A549 (cell line): Measurements from ENCODE around the gene COBL.

Experiments
- CEBPB ChIP-seq, 2 experiments: fragments of >200 bp in 1 of 2; sonication (Bioruptor Twin) in 1 of 2; formaldehyde crosslinking in 1 of 2; IDR thresholded peaks; 2 replicates each; pipeline ENCODE4 v1.6.1; 2012 to 2016
- CTCF ChIP-seq: fragments of >200 bp; sonication (Bioruptor Twin); formaldehyde crosslinking; IDR thresholded peaks from 3 replicates; pipeline ENCODE4 v1.5.1; 2016
- EP300 ChIP-seq, 2 experiments: fragments of >200 bp; sonication (Bioruptor Twin); formaldehyde crosslinking; IDR thresholded peaks; 2 replicates in 1 of 2; 3 replicates in 1 of 2; pipeline ENCODE4 v1.6.1; 2016 to 2017
- FOSB ChIP-seq: fragments of 250-450 bp; sonication (Bioruptor Pico); IDR thresholded peaks from 2 replicates; pipeline ENCODE4 v1.5.0; 2020; ENCODE audit warnings: mild to moderate bottlenecking, moderate library complexity
- HMGXB4 ChIP-seq: fragments of 250-450 bp; sonication (Bioruptor Pico); IDR thresholded peaks from 2 replicates; pipeline ENCODE4 v1.5.0; 2021; ENCODE audit warnings: mild to moderate bottlenecking, moderate library complexity, borderline replicate concordance
- JUNB ChIP-seq: fragments of >200 bp; sonication (Bioruptor Twin); formaldehyde crosslinking; IDR thresholded peaks from 2 replicates; pipeline ENCODE4 v1.6.1; 2016
- MAX ChIP-seq: IDR thresholded peaks from 2 replicates; pipeline ENCODE4 v1.6.1; 2012
- POLR2A ChIP-seq: IDR thresholded peaks from 2 replicates; pipeline ENCODE4 v1.6.1; 2012; ENCODE audit warnings: mild to moderate bottlenecking, low read length
- REST ChIP-seq: fragments of 200-600 bp; sonication (generic); IDR thresholded peaks from 2 replicates; pipeline ENCODE4 v1.6.1; 2016; ENCODE audit warnings: antibody characterized with exemption, mild to moderate bottlenecking, moderate library complexity
- RFX5 ChIP-seq: fragments of 450-650 bp; IDR thresholded peaks from 2 replicates; pipeline ENCODE4 v1.7.1; 2014; ENCODE audit warnings: antibody characterized with exemption, mild to moderate bottlenecking, moderate library complexity

- TF ChIP-seq CTCF = no peak
- no peak for TF ChIP-seq POLR2A
- no peak for TF ChIP-seq EP300 (IDR thresholded peaks at IDR 0.05)
- TF ChIP-seq HMGXB4 (CRISPR knock-in tag) = no peak
- TF ChIP-seq RFX5 = no peak
- TF ChIP-seq REST = no peak
- no peak for TF ChIP-seq MAX
- no peak for TF ChIP-seq FOSB (CRISPR knock-in tag)
- no peak for TF ChIP-seq JUNB
- TF ChIP-seq CEBPB (IDR thresholded peaks at IDR 0.05) = no peak
These were observed 238.6 kb downstream of the COBL start for GRCh38 chr7:51077987-51078370.
